Adrenal gland (tissue), 5 donors: ENCODE results near the gene GALNT18.

ENCODE experiments used
- CTCF ChIP-seq, 6 experiments: fragments of 450-650 bp in 4 of 6; fragments of 200-600 bp in 2 of 6; sonication (generic) in 1 of 6; IDR thresholded peaks; 1 replicate in 5 of 6; 2 replicates in 1 of 6; pipeline versions ENCODE4 v1.5.1 to v1.8.0; 2016 to 2021; ENCODE audit warnings: antibody characterized with exemption in 6 of 6, mild to moderate bottlenecking in 2 of 6, moderate library complexity in 1 of 6
- POLR2A ChIP-seq, 2 donors: fragments of 450-650 bp; IDR thresholded peaks; one replicate each; pipeline ENCODE4 v1.6.1; 2017; ENCODE audit warnings: antibody characterized with exemption in 2 of 2, mild to moderate bottlenecking in 2 of 2, moderate library complexity in 1 of 2
- donor health status: DM: no; HTN: no; CAD: no.

- TF ChIP-seq CTCF (IDR thresholded peaks at IDR 0.05) (no peak), POLR2A (IDR thresholded peaks at IDR 0.05) (no peak)
These were observed 353.7 kb downstream of the GALNT18 start for GRCh38 chr11:11268119-11268518.
